HG02943 (cell line): ENCODE results near the gene CAMK1G.

Experiments
- ATAC-seq: cut with Tn5 transposase; IDR thresholded peaks from one replicate; pipeline ENCODE4 v1.9.1; 2021; ENCODE audit warnings: mild to moderate bottlenecking, low read depth, moderate library complexity; ENCODE audit not compliant: unreplicated experiment

The CAMK1G gene

DNA sequence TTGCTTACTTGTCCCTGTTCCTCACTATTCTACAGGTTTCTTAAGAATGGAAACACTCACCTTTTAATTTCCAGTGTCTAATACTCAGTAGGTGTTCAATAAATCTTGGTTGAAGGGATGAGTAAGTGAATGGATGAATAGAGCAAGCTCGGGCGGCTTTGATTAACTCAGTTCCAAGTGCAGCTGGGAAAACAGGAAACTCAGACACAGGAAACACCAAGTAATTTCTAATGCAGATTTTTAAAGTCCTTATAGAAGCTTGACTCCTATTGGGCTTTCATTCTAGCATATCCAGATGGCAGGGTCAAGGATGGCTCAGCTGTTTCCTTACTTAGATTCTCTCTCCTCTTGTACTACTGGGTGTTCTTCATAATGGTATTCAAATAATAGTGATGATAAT, 14.0 kb downstream of the CAMK1G start:
- no peak for ATAC-seq

DNA sequence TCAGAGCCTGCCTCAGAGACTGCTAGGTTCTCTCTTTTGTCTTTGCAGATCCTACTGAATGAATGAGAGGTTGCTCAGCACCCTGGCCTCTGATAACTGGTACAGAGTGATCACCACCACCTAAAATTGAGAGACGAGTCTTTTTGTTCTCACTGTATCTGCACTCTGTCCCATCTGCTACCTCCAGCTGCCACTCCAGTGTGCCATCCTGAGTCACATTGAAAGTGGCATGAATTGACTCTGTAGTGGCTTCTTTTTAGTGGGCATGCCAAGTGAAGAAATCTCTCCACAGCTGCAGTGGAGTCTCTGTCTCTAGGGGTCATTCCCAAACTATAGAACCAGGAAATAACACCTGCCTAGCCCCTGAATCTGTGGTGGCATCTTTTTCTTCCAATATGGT, 14.7 kb downstream of the CAMK1G start:
- no peak for ATAC-seq

DNA sequence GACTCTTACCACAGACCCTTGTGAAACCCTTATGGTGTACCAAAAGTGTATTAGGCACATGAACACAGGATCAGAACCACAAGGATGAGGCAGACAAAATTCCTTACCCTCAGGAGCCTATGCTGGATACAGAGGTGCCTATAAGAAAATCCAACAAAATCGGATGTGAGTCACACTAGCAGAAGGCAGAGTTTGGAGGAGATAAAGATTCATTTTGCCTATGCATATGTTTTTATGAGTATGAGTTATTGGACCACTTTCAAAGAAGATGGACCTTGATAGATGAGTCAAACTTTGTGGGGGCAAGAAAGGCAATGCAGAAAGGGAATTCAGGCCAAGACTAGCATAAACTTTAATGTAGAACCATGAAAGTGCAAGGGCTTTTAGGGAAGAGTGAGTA, 17.0 kb downstream of the CAMK1G start:
- no peak for ATAC-seq

DNA sequence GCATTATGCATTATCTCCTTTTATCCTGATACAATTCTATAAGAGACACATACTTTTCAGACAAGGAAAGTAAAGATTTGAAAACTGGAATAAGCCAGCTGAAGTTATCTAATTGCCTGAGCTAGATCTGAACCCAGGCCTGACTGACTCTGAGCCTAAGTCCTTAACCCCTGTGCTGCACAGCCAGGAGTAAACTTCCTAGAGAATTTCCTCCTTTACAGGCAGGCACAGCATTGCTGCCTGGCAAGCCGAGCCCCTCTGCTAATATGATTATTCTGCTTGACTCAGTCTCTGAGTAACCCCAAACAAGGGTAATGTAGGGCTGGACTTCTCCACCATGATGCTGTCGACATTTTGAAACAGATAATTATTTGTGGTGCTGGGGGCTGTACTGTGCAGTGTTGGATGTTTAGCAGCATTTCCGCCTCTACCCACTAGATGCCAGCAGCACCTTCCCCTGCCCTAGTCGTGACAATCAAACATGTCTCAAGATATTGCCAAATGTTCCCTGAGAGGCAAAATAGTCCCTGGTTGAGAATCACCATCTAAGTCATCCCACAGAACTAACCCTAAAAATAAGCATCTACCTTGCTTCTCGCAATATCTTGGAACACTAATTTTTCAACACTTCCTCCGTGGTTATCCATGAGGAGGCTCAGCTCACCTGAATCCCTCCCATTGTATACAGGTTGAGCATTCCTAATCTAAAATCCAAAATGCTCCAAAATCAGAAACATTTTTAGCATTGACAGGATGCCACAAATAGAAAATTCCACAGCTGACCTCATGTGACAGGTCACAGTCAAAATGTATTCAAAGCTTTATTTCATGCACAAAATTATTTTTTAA, 18.5 kb downstream of the CAMK1G start:
- no peak for ATAC-seq

DNA sequence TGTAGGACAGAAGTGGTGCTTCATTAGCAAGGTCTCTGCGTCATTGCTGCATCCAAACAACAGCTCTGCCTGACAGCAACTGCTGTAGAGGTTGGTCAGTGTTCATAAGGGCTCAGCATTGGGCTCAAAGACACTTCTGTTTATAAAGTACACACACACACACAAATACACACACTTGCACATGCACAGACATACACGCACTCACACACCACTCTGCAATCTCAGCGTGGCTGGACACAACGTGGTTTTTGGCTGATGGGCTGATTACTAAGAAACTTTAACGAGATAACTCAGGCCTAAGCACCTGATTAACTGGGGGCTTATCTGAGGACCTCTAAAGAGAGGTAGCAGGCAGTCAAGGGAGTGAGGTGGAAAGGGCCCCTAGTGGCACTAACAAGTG, 20.4 kb downstream of the CAMK1G start:
- no peak for ATAC-seq

DNA sequence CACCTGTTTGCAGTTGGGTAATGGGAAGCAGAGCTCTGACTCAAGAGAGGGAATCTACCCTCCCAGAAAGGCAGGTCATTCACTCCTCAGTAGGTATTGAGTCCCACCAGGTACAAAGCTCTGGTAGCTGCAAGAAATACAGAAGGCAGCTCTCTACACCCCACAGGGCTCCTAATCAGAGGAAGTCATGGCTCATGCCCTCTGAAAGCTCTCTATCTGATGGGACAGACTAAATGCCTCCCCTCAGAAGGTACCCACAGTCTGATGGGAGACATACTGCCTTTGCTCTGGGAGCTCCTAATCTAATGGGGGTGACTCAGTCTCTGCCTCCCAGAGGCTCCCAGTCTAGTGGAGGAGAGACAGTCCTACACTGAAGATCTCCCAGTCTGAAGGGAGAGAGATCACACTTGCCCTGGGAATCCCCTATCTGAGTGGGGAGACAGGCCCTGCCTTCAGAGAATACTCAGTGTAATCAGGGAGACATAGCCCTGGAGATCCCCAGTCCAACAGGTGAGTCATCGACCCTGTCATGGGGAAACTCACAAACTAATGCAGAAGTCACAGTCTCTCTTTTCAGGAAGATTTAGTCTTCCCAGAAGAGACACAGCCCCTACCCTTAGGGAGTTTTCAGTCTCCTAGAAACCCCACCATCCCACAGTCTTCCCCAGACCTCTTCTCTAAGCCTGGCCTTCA, 23.7 kb downstream of the CAMK1G start:
- ATAC-seq: no peak

DNA sequence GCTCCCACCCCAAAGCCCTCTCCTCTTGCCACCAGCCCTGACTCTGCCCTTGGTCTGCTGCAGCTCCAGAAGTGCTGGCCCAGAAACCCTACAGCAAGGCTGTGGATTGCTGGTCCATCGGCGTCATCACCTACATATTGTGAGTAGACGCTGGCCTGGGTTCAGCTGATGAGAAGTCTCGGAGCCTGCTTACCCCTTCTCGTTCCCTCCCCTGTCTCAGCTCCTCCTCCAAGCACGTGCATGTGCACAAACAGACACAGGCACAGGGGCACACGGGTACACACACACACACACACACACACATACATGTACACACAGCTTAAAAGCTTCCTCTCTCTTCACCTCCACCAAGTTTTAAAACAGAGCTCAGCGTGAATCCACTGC, 24.3 kb downstream of the CAMK1G start:
- no peak for ATAC-seq

DNA sequence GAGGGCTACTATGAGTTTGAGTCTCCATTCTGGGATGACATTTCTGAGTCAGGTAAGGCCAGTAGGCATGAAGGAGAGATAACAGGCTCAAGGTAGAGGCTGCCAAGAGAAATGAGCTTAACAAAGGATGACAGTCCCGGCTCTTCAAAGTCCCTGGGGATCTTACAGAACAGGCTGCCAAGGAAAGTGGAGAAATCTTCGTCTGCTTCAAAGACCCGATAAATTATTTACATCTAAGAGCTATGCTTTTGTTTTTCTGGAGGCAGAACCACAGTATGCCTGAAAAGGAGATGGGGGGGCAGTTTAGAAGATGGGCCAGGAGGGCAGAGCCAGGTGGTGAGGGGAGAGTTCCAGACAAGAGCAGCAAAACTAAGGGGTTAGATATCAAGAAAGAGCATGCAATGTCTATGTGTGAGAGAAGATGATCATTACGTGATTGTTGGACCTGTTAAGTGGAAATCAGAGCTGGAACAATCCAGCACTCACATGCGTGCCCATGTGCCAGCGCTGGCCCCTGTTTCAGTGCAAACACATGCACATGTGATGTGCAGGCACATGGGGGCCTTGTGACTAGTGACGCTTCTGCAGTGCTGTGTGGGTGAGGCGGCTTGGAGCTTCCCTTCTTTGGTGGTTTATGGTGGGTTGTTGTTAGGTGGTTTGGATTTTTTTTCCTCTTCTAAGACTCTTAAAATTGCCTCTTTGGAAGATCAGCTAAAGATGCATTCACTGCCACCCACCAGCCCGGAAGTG, 25.7 kb downstream of the CAMK1G start:
- ATAC-seq: no peak

DNA sequence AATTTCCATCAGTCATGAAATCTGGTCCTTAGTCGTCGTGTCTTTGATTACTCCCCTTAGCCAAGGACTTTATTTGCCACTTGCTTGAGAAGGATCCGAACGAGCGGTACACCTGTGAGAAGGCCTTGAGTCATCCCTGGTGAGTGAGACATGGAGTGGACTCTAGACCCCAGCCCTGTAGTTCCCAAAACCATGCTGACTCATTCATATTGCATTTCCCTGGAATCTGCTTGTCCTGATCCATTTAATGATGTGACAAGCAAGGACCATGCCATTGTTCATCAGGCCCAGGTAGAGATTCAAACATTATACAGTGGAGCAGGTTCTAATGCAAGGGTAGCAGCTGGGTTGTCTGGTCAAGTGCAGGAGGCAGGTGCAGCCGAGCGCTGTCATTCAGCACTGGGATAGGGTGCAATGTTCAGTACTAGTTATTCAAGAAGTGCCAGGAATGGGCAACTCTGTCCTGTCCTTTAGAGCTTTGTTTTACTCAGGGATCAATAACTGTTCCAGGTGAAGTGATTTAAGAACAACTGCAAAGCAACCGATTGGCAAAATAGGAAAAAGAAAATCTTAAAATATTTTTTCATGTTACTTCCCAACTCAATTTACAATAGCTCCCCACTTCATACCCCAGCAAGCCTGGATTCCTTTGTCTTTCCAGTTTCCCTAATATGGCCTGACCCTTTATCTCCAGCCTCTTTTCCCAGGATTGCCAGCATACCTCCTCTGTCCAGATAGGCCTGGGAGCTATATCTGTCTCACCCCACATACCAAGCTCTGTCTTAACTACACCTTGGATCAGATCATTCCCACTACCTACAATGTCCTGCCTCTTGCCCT, 26.5 kb downstream of the CAMK1G start:
- no peak for ATAC-seq

DNA sequence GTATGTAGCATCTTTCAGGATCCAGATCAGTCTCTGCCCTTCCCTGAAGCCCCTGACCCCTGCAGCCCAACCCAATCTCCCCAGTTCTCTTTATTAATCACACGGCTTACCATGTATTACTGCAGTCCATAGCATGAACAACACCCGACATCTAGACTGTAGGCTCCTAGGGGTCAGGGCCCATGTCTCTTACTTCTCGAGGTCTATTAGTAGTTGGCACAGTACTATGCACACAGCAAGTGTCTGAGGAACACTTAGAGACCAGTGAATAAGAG, 27.1 kb downstream of the CAMK1G start:
- no peak for ATAC-seq

DNA sequence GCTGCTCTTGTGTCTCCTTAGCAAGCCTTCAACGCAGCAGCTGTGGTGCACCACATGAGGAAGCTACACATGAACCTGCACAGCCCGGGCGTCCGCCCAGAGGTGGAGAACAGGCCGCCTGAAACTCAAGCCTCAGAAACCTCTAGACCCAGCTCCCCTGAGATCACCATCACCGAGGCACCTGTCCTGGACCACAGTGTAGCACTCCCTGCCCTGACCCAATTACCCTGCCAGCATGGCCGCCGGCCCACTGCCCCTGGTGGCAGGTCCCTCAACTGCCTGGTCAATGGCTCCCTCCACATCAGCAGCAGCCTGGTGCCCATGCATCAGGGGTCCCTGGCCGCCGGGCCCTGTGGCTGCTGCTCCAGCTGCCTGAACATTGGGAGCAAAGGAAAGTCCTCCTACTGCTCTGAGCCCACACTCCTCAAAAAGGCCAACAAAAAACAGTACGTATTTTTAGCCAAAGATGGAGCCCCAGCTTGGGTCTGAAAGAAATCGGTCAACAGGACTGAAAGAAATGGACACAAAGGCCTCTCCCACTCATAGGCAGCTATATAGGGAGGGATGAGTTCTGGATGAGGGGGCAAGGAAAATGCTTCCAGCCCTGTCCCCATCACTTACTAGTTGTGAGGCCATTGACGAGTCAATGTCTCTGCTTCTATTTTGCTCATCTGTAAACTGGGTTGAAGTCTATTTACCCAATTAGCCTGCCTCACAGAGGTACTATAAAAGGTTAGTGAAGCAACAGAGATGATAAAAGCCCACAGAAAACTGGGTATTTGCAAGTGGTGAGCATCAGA, 28.5 kb downstream of the CAMK1G start:
- ATAC-seq: no peak

DNA sequence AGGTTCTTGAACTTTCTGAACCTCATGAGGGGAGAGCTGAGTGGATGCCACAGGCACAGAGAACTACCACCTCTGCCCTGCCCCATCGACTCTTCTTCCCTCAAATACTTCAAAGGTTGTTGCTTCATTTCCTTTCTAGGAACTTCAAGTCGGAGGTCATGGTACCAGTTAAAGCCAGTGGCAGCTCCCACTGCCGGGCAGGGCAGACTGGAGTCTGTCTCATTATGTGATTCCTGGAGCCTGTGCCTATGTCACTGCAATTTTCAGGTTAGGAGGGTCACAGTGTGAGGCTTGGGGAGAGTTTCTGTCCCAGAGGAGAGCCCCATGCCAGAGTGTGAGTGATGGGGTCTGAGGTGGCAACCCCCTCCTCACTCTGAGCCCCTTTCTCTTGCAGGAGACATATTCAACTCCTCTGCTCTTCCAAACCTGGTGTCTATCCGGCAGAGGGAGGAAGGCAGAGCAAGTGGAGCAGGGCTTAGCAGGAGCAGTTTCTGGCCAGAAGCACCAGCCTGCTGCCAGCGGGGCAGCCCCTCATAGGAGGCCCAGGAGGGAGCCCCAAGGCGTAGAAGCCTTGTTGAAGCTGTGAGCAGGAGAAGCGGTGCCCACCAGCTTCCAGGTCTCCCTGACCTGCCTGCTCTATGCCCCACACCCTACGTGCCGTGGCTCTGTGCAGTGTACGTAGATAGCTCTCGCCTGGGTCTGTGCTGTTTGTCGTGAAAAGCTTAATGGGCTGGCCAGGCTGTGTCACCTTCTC, 29.3 kb downstream of the CAMK1G start:
- ATAC-seq: no peak

DNA sequence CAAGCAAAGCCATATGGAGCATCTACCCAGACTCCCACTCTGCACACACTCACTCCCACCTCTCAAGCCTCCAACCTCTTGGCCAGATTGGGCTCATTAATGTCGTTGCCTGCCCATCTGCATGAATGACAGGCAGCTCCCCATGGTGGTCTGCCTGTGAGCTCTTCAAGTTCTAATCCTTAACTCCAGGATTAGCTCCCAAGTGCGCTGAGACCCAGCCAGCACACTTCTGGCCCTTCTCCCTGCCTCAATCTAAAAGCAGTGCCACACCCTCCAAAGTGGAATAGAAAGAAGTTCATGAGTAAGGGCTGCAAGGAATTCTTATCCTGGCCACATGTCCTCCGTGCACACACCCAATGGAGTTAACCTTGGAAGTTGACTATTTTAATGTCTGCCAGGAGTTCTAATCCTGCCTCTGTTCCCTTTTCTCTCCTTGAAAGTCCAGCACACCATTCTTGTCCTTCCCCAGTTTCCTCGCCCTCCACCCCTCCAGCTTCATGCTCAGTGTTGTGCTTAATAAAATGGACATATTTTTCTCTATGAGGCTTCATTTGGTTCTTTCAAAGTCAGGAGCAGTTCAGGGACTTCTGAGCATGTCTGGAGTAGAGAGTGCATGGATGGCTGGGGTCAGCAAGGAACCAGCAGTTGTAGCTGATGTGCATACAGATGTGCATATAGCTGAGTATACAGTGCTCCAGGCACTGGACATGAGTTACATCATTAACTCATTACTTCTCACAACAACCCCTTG, 30.1 kb downstream of the CAMK1G start:
- no peak for ATAC-seq

DNA sequence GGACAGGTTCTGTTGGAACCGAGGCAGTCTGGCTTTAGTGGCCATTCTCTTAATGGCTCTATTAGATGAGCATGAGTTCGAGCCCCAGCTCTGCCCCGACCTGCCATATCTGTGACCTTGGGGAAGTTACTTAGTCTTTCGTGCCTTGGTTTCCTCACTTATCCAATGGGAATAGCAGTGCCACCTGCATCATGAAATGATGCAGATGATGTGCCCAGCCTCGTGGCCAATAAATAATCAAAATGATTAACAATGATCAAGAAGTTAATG, 30.6 kb downstream of the CAMK1G start:
- no peak for ATAC-seq

DNA sequence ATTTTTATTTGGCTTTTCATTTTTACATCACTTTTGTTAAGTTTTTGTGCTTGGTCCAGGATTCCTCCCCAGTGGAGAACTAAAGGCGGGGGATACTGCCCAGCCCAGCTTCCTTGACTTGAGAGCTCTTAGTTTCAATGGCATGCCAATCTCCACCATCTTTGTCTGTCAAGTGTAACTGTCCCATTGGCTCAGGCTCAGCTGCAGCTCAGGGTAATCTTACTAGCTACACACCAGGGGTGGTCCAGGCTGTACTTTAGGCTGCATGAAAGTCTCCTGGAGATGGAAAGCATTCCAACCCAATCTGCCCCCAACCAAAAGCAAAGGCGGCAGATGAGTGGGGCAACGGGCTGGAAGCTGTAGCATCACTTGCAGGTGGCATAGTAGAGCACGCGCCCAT, 31.4 kb downstream of the CAMK1G start:
- ATAC-seq: no peak

DNA sequence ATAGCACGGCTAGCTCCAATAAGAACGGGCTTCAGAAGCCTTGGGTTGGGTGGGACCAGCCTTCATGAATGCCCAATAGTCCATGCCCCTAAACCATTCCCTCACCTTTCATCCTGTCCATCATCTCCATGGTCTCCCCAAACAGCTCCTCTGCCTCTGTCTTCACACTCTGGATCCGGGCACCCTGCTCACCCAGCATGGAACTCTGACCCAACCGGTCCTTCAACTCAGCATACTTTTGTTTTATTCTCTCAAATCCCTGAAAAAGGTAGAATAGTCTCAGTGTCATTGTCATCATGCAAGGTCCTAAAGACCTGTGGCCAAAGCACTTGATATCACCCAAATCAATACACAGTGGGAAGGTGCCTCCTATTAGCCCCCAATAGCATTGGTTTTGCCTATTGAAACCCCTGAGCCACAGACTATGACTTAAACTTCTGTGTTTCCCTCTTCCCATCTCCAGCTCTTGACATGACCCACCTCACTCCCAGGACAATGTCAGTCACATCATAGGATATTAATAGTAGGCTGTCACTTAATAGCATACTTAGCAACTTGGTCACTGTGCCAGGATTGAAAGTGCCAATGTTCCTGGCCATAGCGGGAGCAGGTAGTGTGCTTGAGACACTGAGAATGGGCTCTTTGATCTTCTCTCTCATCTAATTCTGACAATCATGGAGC, 33.0 kb downstream of the CAMK1G start:
- no peak for ATAC-seq

DNA sequence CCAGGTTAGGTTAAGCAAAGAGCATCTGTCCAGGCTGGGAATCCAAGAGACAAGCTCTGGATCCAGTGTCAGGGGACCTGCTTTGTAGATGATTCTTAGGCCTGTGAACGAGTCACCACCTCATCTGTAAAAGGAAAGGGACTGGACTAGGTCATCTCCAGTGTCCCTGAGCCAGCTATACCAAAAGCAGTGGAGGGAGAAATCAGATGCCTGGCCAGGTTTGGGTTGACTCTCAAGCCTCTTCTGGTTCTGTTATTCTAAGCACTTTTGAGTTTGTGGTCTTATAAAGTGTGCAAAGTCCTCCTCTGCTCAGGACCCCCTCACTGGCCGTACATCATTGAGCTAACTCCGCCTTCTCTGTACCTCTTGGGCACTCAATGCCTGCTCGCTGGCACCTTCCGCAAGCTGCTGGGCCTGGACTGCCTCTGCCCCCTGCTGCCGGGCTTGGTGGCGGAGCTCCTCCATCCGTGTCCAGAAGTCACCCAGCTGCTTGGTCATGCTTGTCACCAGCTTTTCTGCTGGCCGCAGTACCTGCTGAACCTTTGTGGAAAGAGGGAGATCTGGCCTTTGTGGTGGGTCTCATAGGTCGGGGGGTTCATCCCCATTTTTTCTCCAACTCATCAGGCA, 33.6 kb downstream of the CAMK1G start:
- ATAC-seq: no peak

DNA sequence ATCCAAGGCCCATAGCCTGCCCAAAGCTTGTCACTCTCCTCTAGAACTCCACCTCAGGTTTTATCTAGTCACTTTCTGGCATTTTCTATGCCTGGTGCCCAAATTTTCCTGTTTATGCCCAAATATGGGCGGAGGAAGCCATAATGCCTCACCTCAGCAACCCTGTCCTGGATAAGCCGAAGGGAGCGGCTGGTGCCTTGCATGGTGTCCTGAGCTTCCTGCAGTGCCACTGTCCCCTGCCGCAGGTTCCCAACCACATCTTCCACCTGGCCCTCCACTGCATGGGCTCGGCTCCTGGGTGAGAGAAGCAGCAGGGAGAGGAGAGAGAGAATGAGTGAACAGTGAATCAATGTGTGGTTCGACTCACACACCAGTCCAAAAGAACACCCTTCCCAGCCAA, 34.2 kb downstream of the CAMK1G start:
- ATAC-seq: no peak
